HCT116 (cell line): ENCODE results near the gene SAMD14. TPM values are rescaled to one million over a fixed set of nuclear protein-coding genes. Genes with fewer than 3 reads are reported as not detected.

Source experiments
- ATAC-seq: fragments of 200-7000 bp; cut with Tn5 transposase; 2 replicates; pipeline ENCODE4 v1.9.1; 2020; ENCODE audit warnings: mild to moderate bottlenecking, moderate library complexity
- BruUV-seq: library from RNA; stranded (reverse); fragments of 400-500 nt; replicated peaks from 2 replicates; lab custom pipeline; 2021; lab: Mats Ljungman, UMichigan
- CTCF ChIA-PET: fragments of 300-600 bp; sonication (Branson Sonifier 250); formaldehyde crosslinking; loops from one replicate; lab custom pipeline; 2021; ENCODE audit warnings: antibody characterized with exemption; lab: Charles Lee
- POLR2A ChIA-PET: fragments of 300-600, 350-600 bp; sonication (Branson Sonifier 250); formaldehyde crosslinking; loops from one replicate; lab custom pipeline; 2021; ENCODE audit warnings: antibody characterized with exemption; lab: Charles Lee
- RAD21 ChIA-PET, 2 experiments: fragments of 300-600 bp; sonication (Branson Sonifier 250); formaldehyde crosslinking; loops; one replicate each; lab custom pipeline; 2023; ENCODE audit warnings: low total read pairs in 2 of 2; ENCODE audit not compliant: uncharacterized antibody in 2 of 2, unreplicated experiment in 2 of 2, low non-redundant PET in 1 of 2; lab: Charles Lee
- DNase-seq: peaks from one replicate; pipeline ENCODE4 v3.0.0-alpha.2; 2010; ENCODE audit warnings: low read depth, low spot score
- H2AFZ ChIP-seq: fragments of 200-600 bp; shearing (Covaris generic), sonication (generic); 2 replicates; pipeline ENCODE4 v1.6.1; 2017; ENCODE audit warnings: low read depth, mixed run types, mixed read lengths, antibody characterized with exemption, low read length; ENCODE audit not compliant: poor library complexity, severe bottlenecking
- H3K27ac ChIP-seq: 2 replicates; pipeline ENCODE4 v1.5.1; 2012; ENCODE audit warnings: low read depth, low read length
- H3K27me3 ChIP-seq: fragments of 200-600 bp; sonication (generic); 2 replicates; pipeline ENCODE4 v1.6.1; 2016; ENCODE audit warnings: mixed run types, low read length, mixed read lengths; ENCODE audit not compliant: insufficient read depth
- H3K36me3 ChIP-seq, 2 experiments: fragments of 200-500 bp in 1 of 2; fragments of 200-600 bp in 1 of 2; sonication (Bioruptor generic) in 1 of 2; sonication (generic) in 1 of 2; 2 replicates each; pipeline versions ENCODE4 v1.5.1 to v1.6.1; 2014 to 2016; ENCODE audit warnings: low read length in 2 of 2, inconsistent platforms in 1 of 2, mixed read lengths in 1 of 2, mixed run types in 1 of 2; ENCODE audit not compliant: insufficient read depth in 2 of 2, control insufficient read depth in 1 of 2
- H3K4me1 ChIP-seq, 2 experiments: fragments of 200-600 bp in 1 of 2; sonication (generic) in 1 of 2; 2 replicates each; pipeline versions ENCODE4 v1.5.1 to v1.6.1; 2012 to 2017; ENCODE audit warnings: low read length in 2 of 2, inconsistent platforms in 1 of 2, mild to moderate bottlenecking in 1 of 2, mixed read lengths in 1 of 2, mixed run types in 1 of 2, moderate library complexity in 1 of 2; ENCODE audit not compliant: insufficient read depth in 2 of 2, control insufficient read depth in 1 of 2
- H3K4me2 ChIP-seq: fragments of 200-600 bp; sonication (generic); 2 replicates; pipeline ENCODE4 v1.6.1; 2017; ENCODE audit warnings: mixed run types, low read length, mixed read lengths
- H3K4me3 ChIP-seq, 2 experiments: fragments of 200-600 bp in 1 of 2; sonication (generic) in 1 of 2; replicated peaks in 1 of 2; 2 replicates each; pipeline ENCODE4 v1.5.1; 2011 to 2016; ENCODE audit warnings: low read length in 2 of 2, control low read depth in 1 of 2, low read depth in 1 of 2, mild to moderate bottlenecking in 1 of 2, mixed read lengths in 1 of 2, mixed run types in 1 of 2
- H3K79me2 ChIP-seq: fragments of 200-600 bp; sonication (generic); 2 replicates; pipeline ENCODE4 v1.6.1; 2017; ENCODE audit warnings: mild to moderate bottlenecking, mixed run types, low read length, moderate library complexity, mixed read lengths; ENCODE audit not compliant: insufficient read depth
- H3K9ac ChIP-seq: fragments of 200-600 bp; sonication (generic); 2 replicates; pipeline ENCODE4 v1.6.1; 2016; ENCODE audit warnings: low read length, mixed read lengths
- H3K9me2 ChIP-seq: fragments of 200-600 bp; sonication (generic), shearing (Covaris generic); 2 replicates; pipeline ENCODE4 v1.6.1; 2017; ENCODE audit warnings: mixed run types, mild to moderate bottlenecking, moderate library complexity; ENCODE audit not compliant: insufficient read depth
- H3K9me3 ChIP-seq, 2 experiments: fragments of 200-500 bp in 1 of 2; fragments of 200-600 bp in 1 of 2; sonication (Bioruptor generic) in 1 of 2; sonication (generic) in 1 of 2; 2 replicates each; pipeline ENCODE4 v1.6.1; 2014 to 2017; ENCODE audit warnings: low read length in 2 of 2, mixed read lengths in 2 of 2, inconsistent platforms in 1 of 2, low read depth in 1 of 2, mild to moderate bottlenecking in 1 of 2, mixed run types in 1 of 2, moderate library complexity in 1 of 2; ENCODE audit not compliant: control insufficient read depth in 1 of 2, insufficient read depth in 1 of 2
- H4K20me1 ChIP-seq: fragments of 200-600 bp; sonication (generic), shearing (Covaris generic); 2 replicates; pipeline ENCODE4 v1.6.1; 2017; ENCODE audit warnings: mixed run types, mild to moderate bottlenecking, moderate library complexity; ENCODE audit not compliant: insufficient read depth
- CBX3 ChIP-seq: IDR thresholded peaks from 2 replicates; pipeline ENCODE4 v1.6.1; 2012; ENCODE audit warnings: low read depth
- CEBPB ChIP-seq: IDR thresholded peaks from 2 replicates; pipeline ENCODE4 v1.6.1; 2012; ENCODE audit warnings: low read depth
- EGR1 ChIP-seq: IDR thresholded peaks from 2 replicates; pipeline ENCODE4 v1.6.1; 2012; ENCODE audit warnings: low read depth
- EZH2 ChIP-seq: fragments of 200-600 bp; sonication (generic); IDR thresholded peaks from 2 replicates; pipeline ENCODE4 v1.6.1; 2017; ENCODE audit warnings: antibody characterized with exemption, mixed run types
- JUND ChIP-seq: IDR thresholded peaks from 2 replicates; pipeline ENCODE4 v1.6.1; 2012
- POLR2A ChIP-seq: IDR thresholded peaks from 2 replicates; pipeline ENCODE4 v1.7.0; 2011; ENCODE audit warnings: borderline replicate concordance; ENCODE audit not compliant: insufficient read depth, insufficient read length; ENCODE audit errors: extremely low read depth
- SIN3A ChIP-seq: IDR thresholded peaks from 2 replicates; pipeline ENCODE4 v1.6.1; 2012; ENCODE audit warnings: low read depth
- ZFX ChIP-seq: fragments of 450-650 bp; IDR thresholded peaks from 2 replicates; pipeline ENCODE4 v1.6.1; 2017
- ZNF274 ChIP-seq: fragments of 200-500 bp; sonication (Bioruptor generic); IDR thresholded peaks from 2 replicates; pipeline ENCODE4 v1.6.1; 2014; ENCODE audit warnings: mild to moderate bottlenecking, low read depth, low read length, inconsistent platforms
- intact Hi-C: fragments of 100-400 bp; cut with micrococcal nuclease; formaldehyde crosslinking; loops from 2 replicates; pipeline ENCODE4 v1.10.0; 2022
- total RNA-seq: library from RNA; stranded (reverse); gene quantifications from one replicate; pipeline ENCODE4 v1.2.1, GENCODE V29; 2021; ENCODE audit not compliant: unreplicated experiment
- TF ChIP-seq, protein P1 (sequence below): IDR thresholded peaks from 2 replicates; pipeline ENCODE4 v1.6.1; 2012
- TF ChIP-seq, protein P2 (sequence below): IDR thresholded peaks from 2 replicates; pipeline ENCODE4 v1.6.1; 2012
- TF ChIP-seq, protein P3 (sequence below), 3 experiments: fragments of 200-600 bp in 1 of 3; sonication (generic) in 1 of 3; IDR thresholded peaks in 2 of 3; conservative IDR thresholded peaks in 1 of 3; 2 replicates each; pipeline ENCODE4 v1.5.1; 2012 to 2017; ENCODE audit warnings: low read depth in 2 of 3, low read length in 2 of 3, antibody characterized with exemption in 1 of 3, borderline replicate concordance in 1 of 3, control low read depth in 1 of 3, mild to moderate bottlenecking in 1 of 3, mixed read lengths in 1 of 3, mixed run types in 1 of 3, moderate library complexity in 1 of 3; ENCODE audit not compliant: insufficient read depth in 1 of 3
- TF ChIP-seq, protein P4 (sequence below): IDR thresholded peaks from 2 replicates; pipeline ENCODE4 v1.6.1; 2012; ENCODE audit warnings: low read depth

Gene SAMD14
- total RNA-seq, 1 experiment from 2014 or later: 1.5 TPM

- POLR2A ChIA-PET: no interaction called here
- no TSS peak for BruUV-seq
- RAD21 ChIA-PET: no interaction called here
- intact Hi-C loops: no loop called here
- no peak overlapping the region for H3K4me3 ChIP-seq
- H4K20me1 ChIP-seq: no peaks in the 10 kb centered on the region
- TF ChIP-seq JUND (no peak), CBX3 (no peak), EZH2 (no peak), ZNF274 (no peak), CEBPB (no peak), ZFX (no peak), SIN3A (no peak), POLR2A (no peak), EGR1 (no peak)
- TF ChIP-seq, protein P1, sequence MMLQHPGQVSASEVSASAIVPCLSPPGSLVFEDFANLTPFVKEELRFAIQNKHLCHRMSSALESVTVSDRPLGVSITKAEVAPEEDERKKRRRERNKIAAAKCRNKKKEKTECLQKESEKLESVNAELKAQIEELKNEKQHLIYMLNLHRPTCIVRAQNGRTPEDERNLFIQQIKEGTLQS: no peak
- TF ChIP-seq, protein P2, sequence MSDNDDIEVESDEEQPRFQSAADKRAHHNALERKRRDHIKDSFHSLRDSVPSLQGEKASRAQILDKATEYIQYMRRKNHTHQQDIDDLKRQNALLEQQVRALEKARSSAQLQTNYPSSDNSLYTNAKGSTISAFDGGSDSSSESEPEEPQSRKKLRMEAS: no peak
- TF ChIP-seq, protein P3, sequence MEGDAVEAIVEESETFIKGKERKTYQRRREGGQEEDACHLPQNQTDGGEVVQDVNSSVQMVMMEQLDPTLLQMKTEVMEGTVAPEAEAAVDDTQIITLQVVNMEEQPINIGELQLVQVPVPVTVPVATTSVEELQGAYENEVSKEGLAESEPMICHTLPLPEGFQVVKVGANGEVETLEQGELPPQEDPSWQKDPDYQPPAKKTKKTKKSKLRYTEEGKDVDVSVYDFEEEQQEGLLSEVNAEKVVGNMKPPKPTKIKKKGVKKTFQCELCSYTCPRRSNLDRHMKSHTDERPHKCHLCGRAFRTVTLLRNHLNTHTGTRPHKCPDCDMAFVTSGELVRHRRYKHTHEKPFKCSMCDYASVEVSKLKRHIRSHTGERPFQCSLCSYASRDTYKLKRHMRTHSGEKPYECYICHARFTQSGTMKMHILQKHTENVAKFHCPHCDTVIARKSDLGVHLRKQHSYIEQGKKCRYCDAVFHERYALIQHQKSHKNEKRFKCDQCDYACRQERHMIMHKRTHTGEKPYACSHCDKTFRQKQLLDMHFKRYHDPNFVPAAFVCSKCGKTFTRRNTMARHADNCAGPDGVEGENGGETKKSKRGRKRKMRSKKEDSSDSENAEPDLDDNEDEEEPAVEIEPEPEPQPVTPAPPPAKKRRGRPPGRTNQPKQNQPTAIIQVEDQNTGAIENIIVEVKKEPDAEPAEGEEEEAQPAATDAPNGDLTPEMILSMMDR (IDR thresholded peaks at IDR 0.05 in 2 of 3, conservative IDR thresholded peaks at IDR 0.05 in 1 of 3; ENCODE audit: borderline replicate concordance in 1 of 3, insufficient read depth in 1 of 3, low read depth in 2 of 3, low read length in 2 of 3): no peak
- TF ChIP-seq, protein P4, sequence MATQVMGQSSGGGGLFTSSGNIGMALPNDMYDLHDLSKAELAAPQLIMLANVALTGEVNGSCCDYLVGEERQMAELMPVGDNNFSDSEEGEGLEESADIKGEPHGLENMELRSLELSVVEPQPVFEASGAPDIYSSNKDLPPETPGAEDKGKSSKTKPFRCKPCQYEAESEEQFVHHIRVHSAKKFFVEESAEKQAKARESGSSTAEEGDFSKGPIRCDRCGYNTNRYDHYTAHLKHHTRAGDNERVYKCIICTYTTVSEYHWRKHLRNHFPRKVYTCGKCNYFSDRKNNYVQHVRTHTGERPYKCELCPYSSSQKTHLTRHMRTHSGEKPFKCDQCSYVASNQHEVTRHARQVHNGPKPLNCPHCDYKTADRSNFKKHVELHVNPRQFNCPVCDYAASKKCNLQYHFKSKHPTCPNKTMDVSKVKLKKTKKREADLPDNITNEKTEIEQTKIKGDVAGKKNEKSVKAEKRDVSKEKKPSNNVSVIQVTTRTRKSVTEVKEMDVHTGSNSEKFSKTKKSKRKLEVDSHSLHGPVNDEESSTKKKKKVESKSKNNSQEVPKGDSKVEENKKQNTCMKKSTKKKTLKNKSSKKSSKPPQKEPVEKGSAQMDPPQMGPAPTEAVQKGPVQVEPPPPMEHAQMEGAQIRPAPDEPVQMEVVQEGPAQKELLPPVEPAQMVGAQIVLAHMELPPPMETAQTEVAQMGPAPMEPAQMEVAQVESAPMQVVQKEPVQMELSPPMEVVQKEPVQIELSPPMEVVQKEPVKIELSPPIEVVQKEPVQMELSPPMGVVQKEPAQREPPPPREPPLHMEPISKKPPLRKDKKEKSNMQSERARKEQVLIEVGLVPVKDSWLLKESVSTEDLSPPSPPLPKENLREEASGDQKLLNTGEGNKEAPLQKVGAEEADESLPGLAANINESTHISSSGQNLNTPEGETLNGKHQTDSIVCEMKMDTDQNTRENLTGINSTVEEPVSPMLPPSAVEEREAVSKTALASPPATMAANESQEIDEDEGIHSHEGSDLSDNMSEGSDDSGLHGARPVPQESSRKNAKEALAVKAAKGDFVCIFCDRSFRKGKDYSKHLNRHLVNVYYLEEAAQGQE: no peak
- ATAC-seq: no peak
- H3K4me2 ChIP-seq: no peak overlapping the region
- DNase-seq: no peak
- H3K27ac ChIP-seq: no peak overlapping the region
- H3K9ac ChIP-seq: no peak overlapping the region
- no peaks in the 10 kb centered on the region for H3K27me3 ChIP-seq
- CTCF ChIA-PET: no interaction called here
- no peaks in the 10 kb centered on the region for H3K79me2 ChIP-seq
- no peak overlapping the region for H2AFZ ChIP-seq
- H3K36me3 ChIP-seq: no peaks in the 10 kb centered on the region
- H3K4me1 ChIP-seq: peaks cover 9 to 22% of the 10 kb centered on the region in 2 experiments; a peak in 3 of 4 replicates
- H3K9me3 ChIP-seq: no peaks in the 10 kb centered on the region
- H3K9me2 ChIP-seq: no peaks in the 10 kb centered on the region
Observed at GRCh38 chr17:50125420-50125997, 4.5 kb downstream of the SAMD14 start.
